Activated CD8-positive, alpha-beta memory T cell treated with anti-CD3 and anti-CD28 coated beads, Interleukin-2, amount 50 U/mL, for 1 hour (primary cell): ENCODE data around the gene NUBPL.
A peak's percentile ranks its signal among the peaks of the same experiment; 100 is the strongest.

Experiments
- DNase-seq: peaks from one replicate; pipeline ENCODE4 v3.0.0-alpha.2; 2020; ENCODE audit errors: extremely low read depth

The NUBPL gene

GRCh38 chr14:31561155-31561846 is at the start of gene NUBPL:
NUBPL (plus strand) TSS chr14:31561404; CDS start chr14:31561440, 36 bp downstream.
- DNase-seq = peak; percentile 96

DNA sequence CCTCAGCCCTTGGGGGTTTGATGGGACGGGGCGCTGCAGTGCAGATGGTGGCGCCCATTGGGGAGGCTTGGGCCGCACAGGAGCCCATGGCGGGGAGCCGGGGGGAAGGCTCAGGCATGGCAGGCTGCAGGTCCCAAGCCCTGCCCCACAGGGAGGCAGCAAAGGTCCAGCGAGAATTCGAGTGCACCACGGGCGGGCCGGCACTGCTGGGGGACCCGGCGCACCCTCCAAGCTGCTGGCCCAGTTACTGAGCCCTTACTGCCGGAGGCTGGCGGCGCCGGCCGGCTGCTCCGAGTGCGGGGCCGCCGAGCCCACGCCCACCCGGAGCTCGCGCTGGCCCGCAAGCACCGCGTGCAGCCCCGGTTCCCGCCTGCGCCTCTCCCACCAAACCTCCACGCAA is 34.1 kb upstream of the NUBPL start:
- no peak for DNase-seq

GRCh38 chr14:31527546-31527945 is 33.7 kb upstream of the NUBPL start:
- no peak for DNase-seq

GRCh38 chr14:31529053-31529452 is 32.2 kb upstream of the NUBPL start:
- DNase-seq = no peak

DNA sequence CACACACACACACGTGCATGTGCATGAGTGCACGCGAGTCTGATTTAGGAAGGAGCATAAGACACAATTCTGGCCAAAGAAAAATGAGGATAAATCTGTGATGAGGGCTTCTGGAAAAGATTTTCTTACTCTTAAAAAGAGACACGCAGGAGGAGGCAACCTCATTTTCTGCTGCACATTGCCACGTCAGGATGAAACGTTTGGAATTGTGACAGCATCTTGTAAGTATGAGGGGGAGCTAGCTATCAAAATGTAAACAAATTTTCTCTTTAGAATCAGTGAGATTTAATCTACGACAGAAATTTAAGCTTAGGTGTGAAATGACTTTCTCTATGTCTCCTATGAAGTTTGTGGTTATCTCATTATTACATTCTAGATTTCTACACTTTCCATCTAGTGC is 31.1 kb upstream of the NUBPL start:
- DNase-seq = no peak

DNA sequence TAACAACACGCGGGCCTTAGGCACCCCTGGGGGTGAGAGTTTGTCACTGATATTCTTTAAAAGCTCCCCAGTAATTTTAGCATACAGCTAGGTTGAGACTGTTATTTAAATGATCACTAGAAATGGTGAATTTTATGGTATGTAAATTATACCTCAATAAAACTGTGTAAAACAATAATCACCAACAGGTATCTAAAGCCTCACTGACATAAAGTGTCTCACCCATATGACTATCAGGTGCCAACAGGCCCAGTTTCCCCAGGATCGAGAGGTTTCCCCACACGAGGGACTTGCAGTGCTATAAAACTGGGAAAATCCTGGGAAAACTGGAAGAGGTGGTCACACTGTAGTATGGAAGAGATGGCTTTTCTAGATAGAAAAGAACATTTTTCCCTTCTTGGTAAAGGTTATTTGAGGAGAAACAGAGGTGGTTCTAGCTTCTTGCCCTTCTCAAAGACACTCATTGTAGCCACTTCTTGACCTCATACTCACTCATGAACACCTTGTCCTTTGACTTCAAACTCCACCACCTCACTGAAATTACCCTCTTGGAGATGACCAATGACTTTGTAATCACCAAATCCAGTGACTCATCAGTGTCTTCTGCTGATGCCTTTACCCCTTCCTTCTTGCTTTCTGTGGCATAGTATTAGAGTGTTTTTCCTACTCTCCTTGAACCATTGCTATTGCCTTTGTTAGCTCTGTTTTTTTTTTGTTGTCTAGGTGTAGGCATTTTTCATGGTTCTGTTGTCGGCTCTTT is 24.8 kb upstream of the NUBPL start:
- no peak for DNase-seq

- no peak for DNase-seq
Observed at GRCh38 chr14:31541702-31542101, 19.5 kb upstream of the NUBPL start.

- DNase-seq = no peak
Observed at GRCh38 chr14:31543969-31544799, 17.0 kb upstream of the NUBPL start.

DNA sequence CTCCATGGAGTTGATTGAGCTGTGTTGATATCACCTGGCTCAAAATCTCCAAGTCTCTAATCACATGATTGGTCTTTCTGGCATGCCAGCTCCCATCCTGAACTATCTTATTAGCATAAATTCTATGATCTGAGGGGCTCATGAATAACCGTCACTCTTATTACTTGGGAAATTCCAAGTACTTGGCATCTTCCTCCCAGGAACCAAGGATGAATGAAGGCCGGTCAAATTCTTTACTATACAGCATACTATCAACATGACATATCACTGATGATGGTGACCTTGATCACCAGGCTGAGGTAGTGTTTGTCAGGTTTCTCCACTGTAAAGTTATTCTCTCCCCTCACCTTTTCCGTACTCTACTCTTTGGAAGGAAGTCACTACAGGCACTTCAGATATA is 16.4 kb upstream of the NUBPL start:
- no peak for DNase-seq

DNA sequence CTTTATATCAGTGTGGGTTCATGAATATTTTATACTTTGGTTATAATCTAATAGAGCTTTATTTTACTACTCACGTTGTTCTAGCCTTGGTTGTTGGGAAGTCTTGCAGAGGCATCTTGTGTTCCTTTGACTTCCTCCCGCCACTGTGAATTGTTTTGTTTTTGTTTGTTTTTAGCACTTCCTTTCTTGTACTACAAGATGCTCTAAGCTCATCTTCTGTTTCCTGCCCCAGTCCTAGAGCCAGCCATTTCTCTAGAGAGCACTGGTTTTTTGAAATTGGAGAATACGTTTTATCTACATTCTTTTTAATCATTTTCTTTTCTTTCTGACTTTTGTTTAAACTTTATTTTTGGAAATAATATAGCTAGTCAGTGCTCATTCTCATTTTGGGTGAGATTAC is 15.9 kb upstream of the NUBPL start:
- DNase-seq = no peak

DNA sequence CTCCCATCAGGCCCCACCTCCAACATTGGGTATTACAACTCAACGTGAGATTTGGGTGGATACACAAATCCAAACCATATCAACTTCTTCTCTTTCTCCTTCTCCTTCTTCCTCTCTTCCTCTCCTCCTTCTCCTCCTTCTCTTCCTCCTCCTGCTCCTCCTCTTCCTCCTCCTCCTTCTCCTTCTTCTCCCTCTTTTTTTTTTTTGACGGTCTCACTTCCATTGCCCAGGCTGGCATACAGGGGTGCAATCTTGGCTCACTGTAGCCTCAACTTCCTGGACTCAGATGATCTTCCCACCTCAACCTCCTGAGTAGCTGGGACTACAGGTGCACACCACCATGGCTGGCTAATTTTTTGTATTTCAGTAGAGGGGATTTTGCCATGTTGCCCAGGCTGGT is 11.4 kb upstream of the NUBPL start:
- DNase-seq = no peak

GRCh38 chr14:31550589-31550988 is 10.6 kb upstream of the NUBPL start:
- DNase-seq = no peak

DNA sequence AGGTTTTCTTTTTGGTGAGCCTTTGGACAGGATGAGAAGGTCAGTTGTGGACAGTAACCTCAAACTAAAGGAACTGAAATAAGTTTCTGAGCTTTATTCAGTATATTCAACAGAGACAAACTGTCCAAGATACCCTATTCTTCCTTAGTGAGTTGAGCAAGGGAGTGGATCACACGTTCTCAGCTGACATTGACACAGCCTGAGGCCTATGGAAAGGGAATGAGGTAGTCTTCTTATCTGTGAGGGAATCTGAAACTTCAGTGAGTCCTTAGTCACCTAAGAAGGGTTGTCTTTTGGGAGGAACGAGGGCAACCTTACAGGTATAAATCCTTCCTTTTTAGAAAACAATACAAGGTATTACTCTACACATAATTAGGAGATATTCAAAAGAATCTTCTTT is 5.0 kb upstream of the NUBPL start:
- no peak for DNase-seq

- no peak for DNase-seq
Observed at GRCh38 chr14:31559939-31560338, 1.3 kb upstream of the NUBPL start.

GRCh38 chr14:31560759-31561154 is 447 bp upstream of the NUBPL start:
- no peak for DNase-seq

DNA sequence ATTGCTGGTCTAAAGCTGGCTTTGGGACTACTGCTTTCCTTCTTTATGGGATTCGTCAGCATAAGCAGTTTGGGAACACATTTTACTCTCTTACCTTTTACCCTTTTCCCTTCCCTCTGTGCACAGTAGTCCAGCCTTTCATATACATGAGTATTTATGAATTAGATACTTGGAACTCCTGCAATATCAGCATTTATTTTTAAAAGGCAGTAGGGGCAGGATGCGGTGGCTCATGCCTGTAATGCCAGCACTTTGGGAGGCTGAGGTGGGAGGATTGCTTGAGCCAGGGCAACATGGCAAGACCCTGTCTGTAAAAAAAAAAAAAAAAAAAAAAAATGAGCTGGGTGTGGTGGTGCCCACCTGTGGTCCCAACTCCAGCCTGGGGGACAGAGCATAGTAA is 3.0 kb downstream of the NUBPL start:
- DNase-seq = no peak

DNA sequence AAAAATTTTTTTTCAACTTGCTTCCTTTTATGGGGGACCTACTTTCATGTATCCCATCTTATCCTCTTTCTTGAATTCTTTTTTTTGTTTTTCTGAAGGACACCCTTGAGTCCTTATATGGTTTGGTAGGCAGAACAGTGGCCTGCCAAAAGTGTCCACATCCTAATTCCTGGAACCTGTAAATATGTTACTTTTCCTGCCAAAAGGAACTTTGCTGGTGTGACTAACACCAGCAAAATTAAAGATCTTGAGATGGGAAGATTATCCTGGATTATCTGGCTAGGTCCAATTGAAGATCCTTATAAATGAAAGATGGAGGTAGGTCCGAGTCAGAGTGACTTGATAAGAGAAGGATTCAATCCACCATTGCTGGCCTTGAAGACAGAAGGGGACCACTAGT is 5.3 kb downstream of the NUBPL start:
- DNase-seq = no peak

DNA sequence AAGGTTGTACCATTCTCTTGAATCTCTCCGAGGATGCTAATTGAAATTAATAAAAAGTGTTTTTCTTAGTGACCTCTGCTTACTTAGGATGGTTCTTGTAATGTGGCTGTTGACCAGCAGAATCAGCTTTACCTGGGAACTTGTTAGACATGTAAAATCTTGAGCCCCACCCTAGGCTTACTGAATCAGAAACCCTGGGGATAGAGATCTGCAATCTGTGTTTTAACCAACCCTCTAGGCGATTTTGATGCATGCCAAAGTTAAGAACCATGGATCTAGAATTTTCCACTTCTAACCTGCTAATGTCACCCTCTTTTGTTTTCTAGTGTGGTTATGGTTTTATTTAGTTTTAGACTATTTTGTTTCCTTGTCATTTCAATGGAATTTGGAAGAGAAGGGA is 6.5 kb downstream of the NUBPL start:
- no peak for DNase-seq

GRCh38 chr14:31568161-31568560 is 7.0 kb downstream of the NUBPL start:
- no peak for DNase-seq

- DNase-seq = no peak
Observed at GRCh38 chr14:31568671-31569070, 7.5 kb downstream of the NUBPL start.

DNA sequence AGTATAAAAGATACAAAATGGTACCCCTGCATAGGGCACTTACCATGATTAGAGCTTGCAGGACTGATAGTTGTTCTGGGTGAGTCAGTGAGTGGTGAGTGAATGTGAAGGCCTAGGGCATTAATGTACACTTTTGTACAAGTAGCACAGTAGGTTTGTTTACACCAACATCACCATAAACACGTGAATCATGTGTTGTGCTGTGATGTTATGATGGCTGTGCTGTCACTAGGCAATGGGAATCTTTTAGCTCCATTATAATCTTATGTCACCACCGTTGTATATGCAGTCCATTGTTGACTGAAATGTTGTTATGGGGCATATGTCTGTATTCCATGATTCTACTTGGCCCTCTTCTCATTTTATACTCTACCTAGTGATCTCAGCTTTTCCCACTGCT is 11.8 kb downstream of the NUBPL start:
- no peak for DNase-seq

DNA sequence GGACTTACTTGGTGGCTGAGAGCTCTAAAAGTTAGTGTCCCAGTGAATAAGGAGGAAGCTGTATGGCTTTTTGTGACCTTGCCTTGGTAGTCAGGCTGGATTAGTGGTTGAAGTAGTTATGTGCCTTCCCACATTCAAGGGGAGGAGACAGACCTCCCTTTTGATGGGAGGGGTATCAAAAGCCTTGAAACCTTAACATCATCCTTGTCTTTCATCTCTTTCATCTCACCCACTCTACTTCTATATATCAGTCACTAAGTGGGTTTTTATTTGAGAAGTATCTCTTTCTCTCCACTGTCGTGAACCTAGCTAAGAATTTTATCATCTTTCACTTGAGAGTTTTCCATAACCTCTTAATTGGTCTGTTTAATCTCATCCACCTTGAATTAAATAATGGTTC is 15.7 kb downstream of the NUBPL start:
- DNase-seq = no peak

GRCh38 chr14:31578266-31578665 is 17.1 kb downstream of the NUBPL start:
- DNase-seq = no peak
